K562 (cell line): ENCODE data around the gene GPALPP1. TPM values are rescaled to one million over a fixed set of nuclear protein-coding genes. Genes with fewer than 3 reads are reported as not detected.

ENCODE experiments used
- ATAC-seq: fragments of 200-7000 bp; cut with Tn5 transposase; 3 replicates; pipeline ENCODE4 v1.9.1; 2020; ENCODE audit warnings: moderate library complexity
- BruUV-seq: library from RNA; stranded (reverse); fragments of 400-500 nt; replicated peaks from 2 replicates; lab custom pipeline; 2021; lab: Mats Ljungman, UMichigan
- CTCF ChIA-PET: fragments of 300-600 bp; formaldehyde crosslinking; extraction: SDS; loops from one replicate; lab custom pipeline; 2021; ENCODE audit warnings: low intra/inter-chr PET ratio; lab: Yijun Ruan, JAX
- POLR2A ChIA-PET: fragments of 300-600, 350-650 bp; sonication (Branson Sonifier 250); formaldehyde crosslinking; extraction: SDS; loops from one replicate; lab custom pipeline; 2021; ENCODE audit warnings: antibody characterized with exemption, inconsistent platforms; lab: Yijun Ruan, JAX
- DNase-seq, 4 experiments: peaks; one replicate each; pipeline versions ENCODE4 v3.0.0 to v3.0.0-alpha.2; 2011 to 2018; ENCODE audit warnings: low spot score in 3 of 4, mixed read lengths in 3 of 4; ENCODE audit errors: extremely low read depth in 1 of 4
- FAIRE-seq: peaks from 2 replicates; lab custom pipeline; 2011; peaks lifted over from hg19 to GRCh38; lab: Jason Lieb, UNC
- H2AFZ ChIP-seq: 2 replicates; pipeline ENCODE4 v1.6.0; 2011; ENCODE audit warnings: low read depth, low read length, control low read depth, inconsistent platforms
- H3K27ac ChIP-seq: fragments of 200-600 bp; 3 replicates; pipeline ENCODE4 v1.8.0; 2011; ENCODE audit warnings: low read depth, mild to moderate bottlenecking, control low read depth, inconsistent platforms, low read length, moderate library complexity, mixed read lengths; ENCODE audit errors: extremely low read depth
- H3K27me3 ChIP-seq, 2 experiments: fragments of 300-600 bp in 1 of 2; 2 replicates in 1 of 2; 3 replicates in 1 of 2; pipeline versions ENCODE4 v1.6.0 to v1.8.0; 2011; ENCODE audit warnings: inconsistent platforms in 2 of 2, low read length in 2 of 2, mild to moderate bottlenecking in 1 of 2, mixed read lengths in 1 of 2, moderate library complexity in 1 of 2; ENCODE audit not compliant: control insufficient read depth in 2 of 2, insufficient read depth in 2 of 2
- H3K36me3 ChIP-seq: fragments of 300-600 bp; 3 replicates; pipeline ENCODE4 v1.8.0; 2011; ENCODE audit warnings: mild to moderate bottlenecking, low read length, inconsistent platforms; ENCODE audit not compliant: control insufficient read depth, insufficient read depth
- H3K4me1 ChIP-seq, 2 experiments: fragments of 200-600 bp in 1 of 2; replicated peaks in 1 of 2; 2 replicates in 1 of 2; 3 replicates in 1 of 2; pipeline versions ENCODE4 v1.5.1 to v1.8.0; 2011; ENCODE audit warnings: inconsistent platforms in 2 of 2, low read length in 2 of 2, mild to moderate bottlenecking in 1 of 2, mixed read lengths in 1 of 2, moderate library complexity in 1 of 2; ENCODE audit not compliant: control insufficient read depth in 2 of 2, insufficient read depth in 2 of 2
- H3K4me2 ChIP-seq: 2 replicates; pipeline ENCODE4 v1.6.1; 2011; ENCODE audit warnings: low read length, control low read depth, inconsistent platforms, mixed read lengths; ENCODE audit not compliant: insufficient read depth
- H3K4me3 ChIP-seq: fragments of 200-600 bp; sonication (generic), shearing (Covaris generic); 2 replicates; pipeline ENCODE4 v1.5.1; 2016; ENCODE audit warnings: control low read depth, inconsistent platforms
- H3K79me2 ChIP-seq: fragments of 200-600 bp; 3 replicates; pipeline ENCODE4 v1.8.0; 2011; ENCODE audit warnings: low read length, inconsistent platforms; ENCODE audit not compliant: control insufficient read depth, insufficient read depth
- H3K9ac ChIP-seq, 2 experiments: 2 replicates each; pipeline versions ENCODE4 v1.6.0 to v1.6.1; 2011; ENCODE audit warnings: low read depth in 2 of 2, low read length in 2 of 2, control low read depth in 1 of 2, inconsistent platforms in 1 of 2, mild to moderate bottlenecking in 1 of 2, mixed read lengths in 1 of 2; ENCODE audit not compliant: insufficient read depth in 1 of 2
- H3K9me1 ChIP-seq: one replicate; pipeline ENCODE4 v1.6.0; 2011; ENCODE audit warnings: inconsistent platforms, mild to moderate bottlenecking, low read length, moderate library complexity; ENCODE audit not compliant: control insufficient read depth, insufficient read depth
- H3K9me3 ChIP-seq: replicated peaks from 2 replicates; pipeline ENCODE4 v1.5.1; 2011; ENCODE audit warnings: low read depth, low read length, inconsistent platforms; ENCODE audit not compliant: control insufficient read depth, insufficient read depth
- H4K20me1 ChIP-seq: replicated peaks from 2 replicates; pipeline ENCODE4 v1.6.1; 2011; ENCODE audit warnings: low read length, inconsistent platforms, mixed read lengths; ENCODE audit not compliant: control insufficient read depth, insufficient read depth
- ARID2 ChIP-seq: fragments of 450-650 bp; IDR thresholded peaks from 2 replicates; pipeline ENCODE4 v1.6.1; 2017; ENCODE audit warnings: antibody characterized with exemption, mild to moderate bottlenecking
- CTBP1 ChIP-seq: fragments of 450-650 bp; IDR thresholded peaks from 2 replicates; pipeline ENCODE4 v1.6.1; 2016; ENCODE audit warnings: borderline replicate concordance
- DEAF1 ChIP-seq: fragments of 450-650 bp; formaldehyde crosslinking; IDR thresholded peaks from 2 replicates; pipeline ENCODE4 v1.4.0; 2020; ENCODE audit warnings: mild to moderate bottlenecking, moderate library complexity
- RB1 ChIP-seq: fragments of 450-650 bp; IDR thresholded peaks from 2 replicates; pipeline ENCODE4 v1.6.1; 2017; ENCODE audit warnings: low read depth, mild to moderate bottlenecking
- RFX1 ChIP-seq: fragments of 450-650 bp; IDR thresholded peaks from 2 replicates; pipeline ENCODE4 v1.6.1; 2016; ENCODE audit warnings: mild to moderate bottlenecking, moderate library complexity
- SIN3A ChIP-seq, 2 experiments: fragments of 150-350 bp in 1 of 2; IDR thresholded peaks; 2 replicates each; pipeline ENCODE4 v1.6.1; 2011 to 2016; ENCODE audit warnings: borderline replicate concordance in 2 of 2, low read depth in 2 of 2, low read length in 2 of 2, mild to moderate bottlenecking in 2 of 2, moderate library complexity in 2 of 2; ENCODE audit not compliant: control insufficient read depth in 1 of 2
- SMC3 ChIP-seq: conservative IDR thresholded peaks from 2 replicates; pipeline ENCODE4 v1.6.1; 2011; ENCODE audit warnings: low read depth, low read length, improper control_type of control experiment; ENCODE audit not compliant: insufficient read depth
- WGBS: fragments of 100-300 bp; shearing (Covaris generic); methylation state at CpG from one replicate; pipeline ENCODE4 v1.1.6; 2016; ENCODE audit warnings: low coverage, mixed read lengths; ENCODE audit not compliant: insufficient coverage; ENCODE audit errors: missing lambda C conversion rate; 5-methylcytosine and 5-hydroxymethylcytosine counted together
- in situ Hi-C: fragments of 300-500 bp; cut with MboI; formaldehyde crosslinking; loops from 4 replicates; pipeline ENCODE4 v1.15.0; 2018; ENCODE audit warnings: inconsistent platforms, mixed read lengths
- intact Hi-C: fragments of 100-400 bp; cut with micrococcal nuclease; formaldehyde crosslinking; loops from 2 replicates; pipeline ENCODE4 v1.14.2; 2022
- polyA plus RNA-seq, 8 experiments: library from polyadenylated mRNA; depleted of rRNA in 4 of 8; stranded (reverse) in 5 of 8; unstranded in 3 of 8; fragments of >200 nt; fragmentation: Nextera tagmentation in 2 of 8; fragmentation: Illumina TruSeq in 1 of 8; extraction: Ambion mirVana in 2 of 8; extraction: Trizol in 1 of 8; gene quantifications; 2 replicates each; pipeline versions ENCODE4 v1.2.1 to v1.2.3, GENCODE V29; 2011 to 2014; ENCODE audit warnings: inconsistent platforms in 1 of 8, missing spikeins in 1 of 8
- total RNA-seq, 7 experiments: library from RNA; depleted of rRNA in 6 of 7; stranded (reverse); fragments of >200 nt in 6 of 7; fragmentation: Illumina TruSeq in 2 of 7; extraction: Trizol in 2 of 7; gene quantifications; 2 replicates each; pipeline versions ENCODE4 v1.2.1 to v1.2.3, GENCODE V29; 2011 to 2021; ENCODE audit warnings: low replicate concordance in 1 of 7
- TF ChIP-seq, protein P1 (sequence below), 3 experiments: IDR thresholded peaks in 2 of 3; conservative IDR thresholded peaks in 1 of 3; 2 replicates each; pipeline ENCODE4 v1.5.1; 2011 to 2012; ENCODE audit warnings: low read length in 3 of 3, mild to moderate bottlenecking in 3 of 3, control low read depth in 2 of 3, improper control_type of control experiment in 1 of 3, inconsistent platforms in 1 of 3, low read depth in 1 of 3, mixed read lengths in 1 of 3, moderate library complexity in 1 of 3; ENCODE audit not compliant: insufficient read depth in 2 of 3

The GPALPP1 gene
- total and polyA plus RNA-seq, 9 of the 15 experiments (the other 6 are each of a cell fraction or from before 2014, with no cell fraction given) = 8.1 to 22.3 (median 18.5) TPM

DNA sequence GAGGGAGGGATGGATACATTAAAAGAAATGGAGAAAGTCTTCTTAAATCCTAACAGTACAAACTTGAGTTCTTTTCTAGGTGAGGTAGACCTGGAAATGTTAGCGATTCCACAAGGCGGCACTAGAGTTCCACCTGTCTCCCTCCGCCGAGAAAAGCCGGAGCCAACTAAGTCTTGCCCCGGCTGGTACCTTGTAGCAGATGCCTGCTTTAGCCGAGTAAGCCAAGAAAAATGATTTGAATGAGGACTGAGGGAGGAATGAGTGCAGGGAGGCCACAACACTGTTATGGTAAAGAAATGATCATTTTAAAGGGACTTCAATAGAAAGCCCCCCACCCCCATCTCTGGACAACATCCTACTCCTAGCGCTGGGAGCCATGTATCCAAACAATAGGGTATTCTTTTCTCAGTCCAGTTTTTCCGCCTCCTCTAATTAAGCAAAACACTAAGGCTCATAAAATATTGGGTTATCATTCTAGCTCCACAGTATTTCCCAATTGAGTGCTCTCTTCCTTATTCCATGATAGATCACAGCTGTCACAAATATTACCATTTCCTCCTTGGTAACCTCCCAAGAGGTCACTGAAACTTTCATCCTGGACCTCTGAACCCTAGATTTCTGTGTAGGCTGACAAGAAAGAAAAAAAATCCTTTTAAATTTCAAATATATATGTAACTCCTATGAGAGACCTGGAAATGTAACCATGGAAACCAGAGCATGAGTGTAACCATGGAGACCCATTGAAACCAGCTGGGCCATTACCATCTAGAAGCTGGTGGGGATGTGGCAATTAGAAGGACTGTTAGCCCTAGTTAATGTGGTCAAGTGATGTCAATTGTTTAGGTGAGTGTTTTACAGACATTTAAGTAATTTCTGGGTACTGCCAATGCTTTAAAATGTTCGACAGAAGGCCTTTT is 58.3 kb downstream of the GPALPP1 start:
- H3K4me1 ChIP-seq = peaks cover 0 to 4% of the 10 kb centered on the region in 2 experiments; a peak in 3 of 5 replicates
- peak; percentile 48 to 77 (median 60) for DNase-seq
- H3K4me3 ChIP-seq = peak overlapping the region; percentile 38; the same call in 1 of the 2 replicates
- ChIA-PET POLR2A (no interaction called here), CTCF (interaction anchor here (0.7 to 3.6 kb wide), 5 partner anchors 146 to 454 kb away, joined by 3 to 53 read pairs (median 4); no protein-coding TSS in a partner anchor)
- H3K36me3 ChIP-seq = no peaks in the 10 kb centered on the region
- no peaks in the 10 kb centered on the region for H3K79me2 ChIP-seq
- H3K9ac ChIP-seq = peak overlapping the region in 1 of 2 experiments; percentile 66; a peak in 2 of 4 replicates
- no TSS peak for BruUV-seq
- peak; percentile 81 for FAIRE-seq
- ATAC-seq = peak; percentile 94
- H3K27ac ChIP-seq = no peak overlapping the region
- intact Hi-C loops (loop anchor here (1.0 to 5.0 kb wide), 3 partner anchors 74 to 345 kb away; no protein-coding TSS in a partner anchor), in situ Hi-C loops (loop anchor here (5.0 kb wide), 1 partner anchor 260 kb away; no protein-coding TSS in a partner anchor)
- no peaks in the 10 kb centered on the region for H3K27me3 ChIP-seq
- H3K9me1 ChIP-seq = no peaks in the 10 kb centered on the region
- no peaks in the 10 kb centered on the region for H4K20me1 ChIP-seq
- peak overlapping the region; percentile 99 for H2AFZ ChIP-seq
- H3K9me3 ChIP-seq = no peaks in the 10 kb centered on the region
- peak overlapping the region; percentile 76 for H3K4me2 ChIP-seq
- WGBS = 11% methylated on average over 6 of the region's 10 CpGs
- TF ChIP-seq, protein P1, sequence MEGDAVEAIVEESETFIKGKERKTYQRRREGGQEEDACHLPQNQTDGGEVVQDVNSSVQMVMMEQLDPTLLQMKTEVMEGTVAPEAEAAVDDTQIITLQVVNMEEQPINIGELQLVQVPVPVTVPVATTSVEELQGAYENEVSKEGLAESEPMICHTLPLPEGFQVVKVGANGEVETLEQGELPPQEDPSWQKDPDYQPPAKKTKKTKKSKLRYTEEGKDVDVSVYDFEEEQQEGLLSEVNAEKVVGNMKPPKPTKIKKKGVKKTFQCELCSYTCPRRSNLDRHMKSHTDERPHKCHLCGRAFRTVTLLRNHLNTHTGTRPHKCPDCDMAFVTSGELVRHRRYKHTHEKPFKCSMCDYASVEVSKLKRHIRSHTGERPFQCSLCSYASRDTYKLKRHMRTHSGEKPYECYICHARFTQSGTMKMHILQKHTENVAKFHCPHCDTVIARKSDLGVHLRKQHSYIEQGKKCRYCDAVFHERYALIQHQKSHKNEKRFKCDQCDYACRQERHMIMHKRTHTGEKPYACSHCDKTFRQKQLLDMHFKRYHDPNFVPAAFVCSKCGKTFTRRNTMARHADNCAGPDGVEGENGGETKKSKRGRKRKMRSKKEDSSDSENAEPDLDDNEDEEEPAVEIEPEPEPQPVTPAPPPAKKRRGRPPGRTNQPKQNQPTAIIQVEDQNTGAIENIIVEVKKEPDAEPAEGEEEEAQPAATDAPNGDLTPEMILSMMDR (IDR thresholded peaks at IDR 0.05 in 2 of 3, conservative IDR thresholded peaks at IDR 0.05 in 1 of 3; ENCODE audit: insufficient read depth in 2 of 3, low read depth in 1 of 3, low read length in 3 of 3) = peak; percentile 69 to 83 (median 82)
- TF ChIP-seq DEAF1 (CRISPR knock-in tag) (peak; percentile 83), CTBP1 (no peak), SIN3A (IDR thresholded peaks at IDR 0.05; ENCODE audit: borderline replicate concordance in 2 of 2, control insufficient read depth in 1 of 2, low read depth in 2 of 2, low read length in 2 of 2) (no peak), ARID2 (peak; percentile 52; the same call in 1 of the 2 replicates), RB1 (peak; percentile 40; the same call in 1 of the 2 replicates), RFX1 (peak; percentile 88), SMC3 (peak; percentile 75)
